GM04503 (cell line): ENCODE results near the gene TMEM204.

Experiments used
- DNase-seq: peaks from one replicate; pipeline ENCODE4 v3.0.0-alpha.2; 2012; ENCODE audit warnings: low read depth

Gene TMEM204

DNA sequence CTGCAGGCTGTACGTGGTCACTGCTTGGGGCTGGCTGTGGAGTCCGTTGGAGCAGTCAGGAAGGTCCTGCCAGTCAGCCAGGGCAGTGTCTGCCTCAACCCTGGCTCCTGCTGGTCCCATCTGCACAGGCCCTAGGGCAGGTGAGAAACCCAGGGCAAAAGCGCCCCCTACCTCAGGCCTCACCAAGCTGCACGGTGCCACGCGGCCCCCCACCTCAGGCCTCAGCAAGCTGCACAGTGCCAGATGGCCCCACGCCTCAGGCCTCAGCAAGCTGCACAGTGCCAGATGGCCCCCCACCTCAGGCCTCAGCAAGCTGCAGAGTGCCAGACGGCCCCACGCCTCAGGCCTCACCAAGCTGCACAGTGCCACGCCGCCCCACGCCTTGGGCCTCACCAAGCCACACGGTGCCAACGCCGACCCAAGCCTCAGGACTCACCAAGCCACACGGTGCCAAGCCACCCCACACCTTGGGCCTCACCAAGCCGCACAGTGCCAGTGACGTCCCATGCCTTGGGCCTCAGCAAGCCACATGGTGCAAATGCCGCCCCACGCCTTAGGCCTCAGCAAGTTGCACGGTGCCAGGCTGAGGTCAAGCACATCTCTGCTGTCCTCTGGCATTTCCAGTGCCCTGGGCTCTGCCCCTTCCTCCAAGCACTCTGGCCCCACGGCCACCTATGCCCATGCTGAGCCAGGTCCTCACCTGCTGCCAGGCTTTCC lies 5.5 kb downstream of the TMEM204 start:
- DNase-seq, result no peak

DNA sequence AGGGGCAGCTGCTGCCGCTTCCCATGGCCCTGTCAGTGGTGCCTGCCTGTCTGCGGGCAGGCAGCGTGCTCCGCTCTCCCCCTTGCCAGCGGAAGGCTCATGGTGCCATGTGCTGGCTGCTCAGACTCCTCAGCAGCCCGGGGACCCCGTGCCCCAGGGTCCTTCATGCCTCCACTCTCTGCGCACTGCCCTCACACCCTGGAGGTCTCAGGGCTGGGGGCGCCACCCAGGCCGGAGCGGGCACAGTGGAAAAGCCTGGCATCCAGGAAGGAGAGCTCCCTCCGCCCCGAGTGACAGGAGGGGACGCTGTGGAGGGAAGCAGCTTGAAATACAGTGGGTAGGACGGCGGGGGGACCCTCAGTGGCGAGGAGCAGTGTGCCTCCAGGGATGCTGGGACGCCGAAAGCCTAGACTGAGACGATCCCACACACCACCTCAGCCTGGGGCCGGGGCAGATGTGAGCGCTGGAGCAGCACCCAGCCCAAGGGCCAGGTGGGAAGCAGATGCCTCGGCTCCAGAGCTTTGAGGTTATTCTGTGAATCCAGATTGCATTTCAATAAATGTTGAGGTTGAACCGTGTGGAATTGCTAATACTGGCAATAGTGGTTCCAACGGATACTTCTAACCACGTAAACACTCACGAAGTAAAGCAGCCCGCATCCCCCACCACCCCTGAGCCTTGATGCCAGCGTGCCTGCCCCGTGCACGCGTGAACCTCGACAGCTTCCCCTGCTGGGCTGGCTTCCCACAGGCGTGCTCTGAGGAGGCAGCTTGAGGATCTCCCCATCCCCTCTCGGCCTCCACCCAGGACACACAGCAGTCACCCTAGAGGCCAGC lies 6.5 kb downstream of the TMEM204 start:
- no peak for DNase-seq

GRCh38 chr16:1540556-1540855 lies 7.0 kb downstream of the TMEM204 start:
- DNase-seq, result no peak

- no peak for DNase-seq
These were observed 8.1 kb downstream of the TMEM204 start for GRCh38 chr16:1541293-1542165.

DNA sequence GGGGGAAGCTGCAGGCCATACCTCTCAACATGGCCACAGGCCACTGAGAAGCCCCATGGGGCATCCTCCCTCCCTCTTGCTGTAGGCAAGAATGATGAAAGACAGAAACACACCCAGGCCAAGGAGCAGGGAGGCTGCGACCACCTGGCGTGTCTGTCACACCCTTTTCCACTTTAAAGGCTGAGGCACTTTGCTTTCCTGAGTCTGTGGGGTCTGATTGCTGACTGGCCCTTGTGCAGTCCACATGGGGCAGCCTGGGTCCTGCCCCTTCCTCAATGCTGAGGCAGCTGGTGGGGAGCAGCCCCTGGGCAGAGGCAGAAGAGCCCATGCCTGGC lies 8.7 kb downstream of the TMEM204 start:
- no peak for DNase-seq

- DNase-seq, result no peak
These were observed 9.1 kb downstream of the TMEM204 start for GRCh38 chr16:1542533-1542932.

DNA sequence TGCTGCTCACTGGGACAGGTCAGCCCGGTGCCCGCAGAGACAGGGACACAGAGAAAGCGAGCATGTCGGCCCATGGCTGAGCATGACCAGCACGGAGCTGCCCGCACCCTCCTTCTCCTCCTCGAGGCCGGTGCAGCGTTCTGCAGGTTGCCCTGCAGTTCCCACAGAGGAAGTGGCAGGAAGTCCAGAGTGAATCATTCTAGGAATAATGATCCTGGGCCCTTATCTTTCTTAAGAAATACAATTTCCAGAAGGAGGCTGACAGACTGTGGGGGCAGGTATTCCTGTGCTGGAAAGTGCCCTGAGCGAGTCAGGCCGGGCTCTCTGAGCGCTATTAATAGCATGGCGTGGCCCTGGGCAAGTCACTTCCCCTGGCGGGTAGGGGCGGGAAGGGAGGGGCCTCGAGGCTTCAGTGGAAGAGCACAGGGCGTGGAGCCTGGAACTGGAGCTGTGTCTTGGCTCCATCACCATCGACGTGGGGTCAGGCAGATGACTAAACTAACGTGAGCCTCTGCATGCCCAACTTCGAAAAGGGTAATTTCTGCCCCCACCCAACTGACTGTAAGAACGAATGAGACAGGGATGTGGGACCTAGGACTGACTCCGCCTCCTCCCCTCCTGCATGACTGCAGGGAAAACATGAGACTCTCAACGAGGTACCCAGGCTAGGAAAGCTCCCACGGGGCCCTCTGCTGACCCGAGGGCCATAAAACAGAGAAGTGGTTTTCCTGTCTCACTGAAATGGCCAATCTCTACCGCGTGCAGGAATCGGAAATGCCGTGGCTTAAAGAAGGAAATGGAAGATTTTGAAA lies 9.8 kb downstream of the TMEM204 start:
- peak; percentile 61 for DNase-seq

GRCh38 chr16:1545044-1546040 lies 11.9 kb downstream of the TMEM204 start:
- DNase-seq, result no peak

DNA sequence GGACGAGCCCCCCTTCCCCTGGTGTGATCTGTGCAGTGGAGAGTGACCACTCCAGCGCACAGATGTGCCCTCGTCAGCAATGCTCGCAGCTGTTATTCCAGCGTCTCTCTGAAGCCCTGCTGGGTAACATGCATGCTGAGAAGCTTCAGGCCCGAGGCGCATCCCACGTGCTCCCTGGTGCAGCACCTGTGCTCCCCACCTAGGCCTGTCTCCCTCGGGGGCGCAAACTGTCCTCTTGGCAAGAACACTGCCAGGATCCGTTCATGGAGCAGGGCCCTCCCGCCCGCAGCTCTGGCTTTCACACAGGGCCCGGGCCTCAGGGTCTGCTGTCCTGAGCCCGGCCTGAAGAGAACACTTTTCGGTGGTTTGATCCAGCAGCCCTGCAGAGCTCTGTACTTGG lies 13.0 kb downstream of the TMEM204 start:
- no peak for DNase-seq

DNA sequence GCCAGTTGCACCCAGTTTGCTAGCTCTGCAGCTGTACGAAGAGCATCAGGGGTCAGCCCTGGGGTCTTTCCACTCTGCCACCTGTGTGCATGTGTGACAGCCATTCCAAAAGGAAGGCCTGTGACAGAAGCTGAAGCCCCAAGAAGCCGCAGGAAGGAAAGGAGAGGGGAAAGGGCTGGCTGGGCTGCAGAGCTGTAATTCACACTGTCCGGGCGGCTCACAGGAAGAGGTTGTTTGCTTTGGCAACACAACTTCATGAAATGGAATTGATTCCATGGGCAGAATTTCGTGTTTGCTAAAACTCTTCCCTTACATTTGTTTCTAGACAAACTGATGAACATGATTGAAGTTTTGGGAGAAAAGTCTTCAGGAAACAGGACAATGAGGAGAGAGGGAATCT lies 14.8 kb downstream of the TMEM204 start:
- no peak for DNase-seq

DNA sequence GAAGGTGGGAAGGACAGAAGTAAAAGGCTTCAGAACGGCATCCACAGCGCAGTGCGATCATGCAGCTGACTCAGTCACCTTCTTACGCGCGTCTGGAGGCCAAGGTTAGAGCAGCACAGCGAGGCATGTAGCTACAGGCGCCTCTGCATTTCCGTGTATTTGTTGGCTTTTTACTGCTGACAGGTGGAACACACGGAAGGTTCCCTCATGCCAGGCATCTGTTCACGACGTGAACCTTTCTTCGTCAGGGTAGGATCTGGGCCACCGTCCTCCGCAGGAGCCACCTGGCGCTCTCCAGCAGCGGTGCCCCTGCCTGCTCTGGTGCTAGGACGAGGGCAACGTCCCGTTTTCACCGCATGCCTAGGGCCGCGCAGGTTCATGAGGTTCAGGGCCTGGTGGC lies 15.3 kb downstream of the TMEM204 start:
- DNase-seq, result no peak

GRCh38 chr16:1550069-1550468 lies 16.6 kb downstream of the TMEM204 start:
- no peak for DNase-seq

DNA sequence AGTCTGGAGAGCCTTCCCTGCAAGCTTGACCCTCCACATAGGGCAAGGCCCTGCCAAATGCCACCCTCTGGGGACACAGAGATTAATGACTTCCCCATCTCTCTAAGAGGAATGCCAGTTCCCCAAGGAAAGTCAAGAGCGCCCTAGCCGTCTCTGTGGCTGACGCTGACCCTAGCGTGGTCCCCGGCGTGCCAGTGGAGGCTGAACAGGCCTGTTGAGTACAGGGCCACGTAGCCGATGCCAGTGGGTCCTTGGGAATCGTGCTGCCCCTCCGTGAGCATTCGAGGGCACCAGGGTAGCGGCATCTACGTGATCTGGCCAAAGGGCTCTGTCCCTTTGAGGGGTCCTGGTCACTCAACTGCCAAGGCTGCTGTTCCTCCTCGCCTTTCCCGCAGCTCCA lies 17.2 kb downstream of the TMEM204 start:
- no peak for DNase-seq

DNA sequence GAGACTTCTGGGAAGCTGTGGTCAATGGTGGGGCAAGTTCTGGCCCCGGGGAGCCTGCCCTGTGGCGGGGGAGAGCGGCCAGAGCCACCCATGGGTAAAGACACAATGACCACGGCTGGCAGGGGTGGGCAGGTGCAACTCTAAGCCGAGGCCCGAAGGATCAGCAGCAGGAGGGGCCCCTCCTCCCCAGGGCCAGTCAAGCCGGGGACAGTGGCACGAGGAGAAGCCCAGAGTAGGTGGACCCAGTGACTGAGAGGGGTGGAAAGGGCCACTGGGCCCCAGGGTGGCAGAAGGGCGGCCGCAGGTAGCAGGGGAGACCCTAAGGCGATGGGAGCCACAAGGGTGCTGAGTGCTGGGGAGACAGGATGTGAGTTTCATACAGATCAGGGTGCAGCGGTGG lies 17.7 kb downstream of the TMEM204 start:
- DNase-seq, result no peak

GRCh38 chr16:1552129-1552528 lies 18.7 kb downstream of the TMEM204 start:
- no peak for DNase-seq

DNA sequence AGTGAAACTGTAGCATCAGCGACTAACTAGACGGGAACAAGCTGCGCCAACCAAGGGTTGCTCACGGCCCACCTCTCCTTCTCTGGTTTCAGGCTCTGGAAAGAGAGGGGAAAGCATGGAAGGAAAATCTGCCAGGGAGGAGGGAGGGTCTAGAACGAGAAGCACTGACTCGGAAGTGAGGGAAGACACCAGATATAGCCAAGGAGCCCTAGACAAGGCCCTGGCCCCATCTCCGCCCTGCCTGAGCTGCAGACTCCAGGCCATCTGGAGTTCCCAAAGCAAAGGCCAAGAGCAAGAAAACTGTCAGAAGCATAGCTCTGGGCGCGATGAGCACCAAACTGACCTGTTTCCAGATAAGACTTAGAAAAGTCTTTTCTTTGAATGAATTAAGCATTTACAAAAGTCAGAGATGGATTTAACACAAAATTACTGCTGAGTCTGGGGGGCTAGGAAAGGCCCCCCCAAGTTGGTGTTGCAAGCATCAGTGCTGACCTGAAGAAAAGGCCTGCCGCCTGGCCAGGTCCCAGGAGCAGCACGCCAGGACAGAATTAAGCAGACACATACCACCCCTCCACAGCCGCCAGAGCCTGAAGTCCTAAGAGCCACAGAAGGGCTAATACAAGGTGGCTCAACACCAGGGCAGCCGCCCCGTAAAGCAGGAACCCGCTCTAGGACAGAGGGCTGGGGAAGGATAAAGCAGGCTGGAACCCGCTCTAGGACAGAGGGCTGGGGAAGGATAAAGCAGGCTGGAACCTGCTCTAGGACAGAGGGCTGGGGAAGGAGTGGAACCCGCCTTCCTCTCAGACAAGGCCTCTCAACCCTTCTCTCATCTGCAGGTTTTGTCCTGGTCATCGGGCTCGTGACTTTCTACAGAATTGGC lies 20.7 kb downstream of the TMEM204 start:
- no peak for DNase-seq

DNA sequence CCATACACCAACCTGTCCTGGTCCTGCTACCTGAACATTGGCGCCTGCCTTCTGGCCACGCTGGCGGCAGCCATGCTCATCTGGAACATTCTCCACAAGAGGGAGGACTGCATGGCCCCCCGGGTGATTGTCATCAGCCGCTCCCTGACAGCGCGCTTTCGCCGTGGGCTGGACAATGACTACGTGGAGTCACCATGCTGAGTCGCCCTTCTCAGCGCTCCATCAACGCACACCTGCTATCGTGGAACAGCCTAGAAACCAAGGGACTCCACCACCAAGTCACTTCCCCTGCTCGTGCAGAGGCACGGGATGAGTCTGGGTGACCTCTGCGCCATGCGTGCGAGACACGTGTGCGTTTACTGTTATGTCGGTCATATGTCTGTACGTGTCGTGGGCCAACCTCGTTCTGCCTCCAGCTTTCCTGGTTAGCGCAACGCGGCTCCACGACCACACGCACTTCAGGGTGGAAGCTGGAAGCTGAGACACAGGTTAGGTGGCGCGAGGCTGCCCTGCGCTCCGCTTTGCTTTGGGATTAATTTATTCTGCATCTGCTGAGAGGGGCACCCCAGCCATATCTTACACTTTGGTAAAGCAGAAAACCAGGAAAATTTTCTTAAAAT lies 21.5 kb downstream of the TMEM204 start:
- DNase-seq, result no peak

- no peak for DNase-seq
These were observed 22.8 kb downstream of the TMEM204 start for GRCh38 chr16:1556254-1556653.

DNA sequence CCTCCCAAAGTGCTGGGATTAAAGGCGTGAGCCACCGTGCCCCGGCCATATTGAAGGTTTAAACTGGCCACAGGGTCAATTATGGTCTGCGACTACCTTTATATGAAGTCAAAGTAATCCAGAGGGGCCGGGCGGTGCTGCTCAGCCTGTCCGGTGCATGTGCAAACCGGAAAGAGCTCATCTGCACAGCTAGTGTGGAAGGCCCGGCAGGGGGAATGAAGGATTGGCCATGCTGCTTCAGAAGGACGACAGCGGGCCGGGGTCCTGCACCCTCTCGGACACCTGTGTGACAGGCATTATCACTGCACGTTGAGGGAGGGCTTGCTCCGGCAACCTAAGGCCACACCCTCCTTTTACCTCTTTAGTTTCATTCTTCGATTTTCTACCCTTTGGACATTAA lies 23.6 kb downstream of the TMEM204 start:
- no peak for DNase-seq
